HUES64 (cell line): ENCODE results near the gene CD2BP2.

Experiments
- H3K27ac ChIP-seq: 2 replicates; pipeline ENCODE4 v1.7.0; 2013; ENCODE audit warnings: low read depth, low read length, inconsistent platforms
- H3K27me3 ChIP-seq: 2 replicates; pipeline ENCODE4 v1.6.1; 2013; ENCODE audit warnings: mild to moderate bottlenecking, low read length; ENCODE audit not compliant: insufficient read depth
- H3K36me3 ChIP-seq: 2 replicates; pipeline ENCODE4 v1.6.1; 2013; ENCODE audit warnings: mild to moderate bottlenecking, low read length; ENCODE audit not compliant: insufficient read depth
- H3K4me1 ChIP-seq: 2 replicates; pipeline ENCODE4 v1.6.1; 2013; ENCODE audit warnings: mild to moderate bottlenecking, low read length, moderate library complexity; ENCODE audit not compliant: insufficient read depth
- H3K4me3 ChIP-seq: 2 replicates; pipeline ENCODE4 v1.5.1; 2013; ENCODE audit warnings: mild to moderate bottlenecking, low read length, moderate library complexity
- H3K9ac ChIP-seq: 2 replicates; pipeline ENCODE4 v1.6.1; 2013; ENCODE audit warnings: mild to moderate bottlenecking, low read depth, low read length
- H3K9me3 ChIP-seq: 2 replicates; pipeline ENCODE4 v1.6.1; 2013; ENCODE audit warnings: low read depth, low read length; ENCODE audit not compliant: insufficient read depth
- WGBS: fragments of 150-250, 120-280 bp; methylation state at CpG from one replicate; pipeline ENCODE4 v1.1.7; 2013; ENCODE audit warnings: missing lambda C conversion rate; 5-methylcytosine and 5-hydroxymethylcytosine counted together

Gene CD2BP2

GRCh38 chr16:30394592-30395154 lies 39.6 kb upstream of the CD2BP2 start:
- peaks cover 29% of the 10 kb centered on the region for H3K36me3 ChIP-seq
- H3K4me1 ChIP-seq = peaks cover 20% of the 10 kb centered on the region; the same call in 1 of the 2 replicates
- H3K9me3 ChIP-seq = no peaks in the 10 kb centered on the region
- H3K4me3 ChIP-seq = peak overlapping the region; percentile 94
- H3K27ac ChIP-seq = peak overlapping the region; percentile 99
- peak overlapping the region; percentile 99 for H3K9ac ChIP-seq
- no peaks in the 10 kb centered on the region for H3K27me3 ChIP-seq
- 1% methylated on average over 31 of the region's 31 CpGs for WGBS

DNA sequence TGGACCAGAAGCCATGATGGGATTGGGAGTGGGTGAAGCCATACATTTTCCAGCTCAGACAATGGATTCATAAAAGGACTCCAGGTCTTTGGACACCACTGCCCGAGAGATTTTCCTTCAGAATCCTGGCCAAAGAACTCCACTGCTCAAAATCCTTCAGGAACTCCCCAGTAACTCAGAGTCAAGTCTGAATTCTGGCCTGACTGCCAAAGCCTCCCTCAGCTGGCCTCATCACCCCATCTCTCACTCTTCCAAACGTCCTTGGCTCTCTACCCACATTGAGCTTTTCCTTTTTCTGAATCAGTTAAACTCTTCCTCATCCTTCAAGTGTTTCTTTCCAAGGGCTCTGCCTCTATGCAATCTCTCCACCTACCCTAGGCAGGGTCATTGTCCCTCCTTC lies 28.4 kb upstream of the CD2BP2 start:
- H3K4me1 ChIP-seq = no peaks in the 10 kb centered on the region

GRCh38 chr16:30382111-30382881 lies 27.2 kb upstream of the CD2BP2 start, which contains the start of gene SEPTIN1:
SEPTIN1 (minus strand) TSS chr16:30382561; CDS start chr16:30382542, 19 bp downstream.
- H3K4me1 ChIP-seq = peaks cover 2% of the 10 kb centered on the region; the same call in 1 of the 2 replicates
- 87% methylated on average over 12 of the region's 12 CpGs for whole genome bisulfite sequencing
- no peak within 1 kb of the TSS for H3K27ac ChIP-seq
- H3K4me3 ChIP-seq = no peak within 1 kb of the TSS
- no peaks in the 10 kb centered on the region for H3K9me3 ChIP-seq
- no peak within 1 kb of the TSS for H3K9ac ChIP-seq
- no peaks in the 10 kb centered on the region for H3K27me3 ChIP-seq
- H3K36me3 ChIP-seq = no peaks in the 10 kb centered on the region

More for the DNA sequence above, 28.4 kb upstream of the CD2BP2 start:
- H3K9me3 ChIP-seq = no peaks in the 10 kb centered on the region
- 77% methylated on average over 2 of the region's 2 CpGs for WGBS
- H3K27me3 ChIP-seq = no peaks in the 10 kb centered on the region
- H3K9ac ChIP-seq = no peak overlapping the region
- H3K36me3 ChIP-seq = no peaks in the 10 kb centered on the region
- no peak overlapping the region for H3K4me3 ChIP-seq
- no peak overlapping the region for H3K27ac ChIP-seq

- Histone ChIP-seq H3K9ac (no peak overlapping the region), H3K4me1 (peaks cover 4% of the 10 kb centered on the region; the same call in 1 of the 2 replicates)
- 91% methylated on average over 9 of the region's 13 CpGs for WGBS
Measured at GRCh38 chr16:30381291-30382041, 26.4 kb upstream of the CD2BP2 start.

DNA sequence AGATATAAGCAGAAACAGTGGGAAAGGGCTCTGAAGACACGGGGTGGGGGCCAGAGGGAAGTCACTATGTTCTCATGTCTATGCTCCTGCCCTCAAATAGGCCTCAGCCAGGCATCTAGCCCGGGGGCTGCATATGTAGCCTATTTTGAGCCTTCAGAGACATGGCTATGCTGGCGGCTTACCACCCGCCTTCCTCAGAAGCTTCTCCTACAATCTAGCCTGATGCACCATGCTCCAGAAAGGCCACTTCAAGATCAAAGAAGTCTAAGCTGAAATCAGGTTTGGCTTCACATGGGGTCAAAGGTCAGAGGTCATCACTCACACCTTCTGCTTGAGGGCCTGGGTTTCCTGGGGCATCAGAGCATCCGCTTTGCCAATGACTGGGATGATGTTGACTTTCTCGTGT lies 25.7 kb upstream of the CD2BP2 start:
- H3K9me3 ChIP-seq = no peaks in the 10 kb centered on the region
- peaks cover 6% of the 10 kb centered on the region; the same call in 1 of the 2 replicates for H3K4me1 ChIP-seq
- H3K9ac ChIP-seq = no peak overlapping the region
- no peaks in the 10 kb centered on the region for H3K36me3 ChIP-seq
- WGBS = 90% methylated on average over 6 of the region's 6 CpGs
- H3K4me3 ChIP-seq = no peak overlapping the region
- no peaks in the 10 kb centered on the region for H3K27me3 ChIP-seq
- H3K27ac ChIP-seq = no peak overlapping the region

More at GRCh38 chr16:30381291-30382041, 26.4 kb upstream of the CD2BP2 start:
- H3K27me3 ChIP-seq = no peaks in the 10 kb centered on the region
- no peak overlapping the region for H3K27ac ChIP-seq
- H3K36me3 ChIP-seq = no peaks in the 10 kb centered on the region
- no peak overlapping the region for H3K4me3 ChIP-seq
- no peaks in the 10 kb centered on the region for H3K9me3 ChIP-seq

DNA sequence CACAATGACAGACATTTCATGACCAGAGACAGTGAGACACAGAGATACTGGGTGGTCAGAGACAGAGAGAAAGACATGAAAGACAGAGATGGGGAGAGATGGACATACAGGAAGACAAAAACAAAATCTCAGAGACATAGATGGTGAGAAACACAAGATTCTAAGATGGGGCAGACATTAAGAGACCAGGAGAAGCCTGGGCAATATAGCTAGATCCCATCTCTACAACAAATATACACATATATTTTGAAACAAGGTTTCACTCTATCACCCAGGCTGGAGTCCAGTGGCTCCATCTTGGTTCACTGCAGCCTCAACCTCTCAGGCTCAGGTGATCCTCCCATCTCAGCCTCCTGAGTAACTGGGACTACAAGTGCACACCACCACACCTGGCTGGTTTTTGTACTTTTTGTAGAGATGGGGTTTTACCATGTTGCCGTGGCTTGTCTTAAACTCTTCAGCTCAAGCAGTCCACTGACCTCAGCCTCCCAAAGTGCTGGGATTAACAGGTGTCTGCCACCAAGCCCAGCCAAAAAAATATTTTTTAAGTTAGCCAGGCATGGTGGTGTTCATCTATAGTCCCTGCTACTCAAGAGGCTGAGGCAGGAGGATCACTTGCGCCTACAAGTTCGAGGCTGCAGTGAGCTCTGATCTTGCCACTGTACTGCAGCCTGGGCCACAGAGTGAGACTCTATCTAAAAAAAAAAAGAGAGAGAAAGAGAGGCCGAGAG lies 25.1 kb upstream of the CD2BP2 start:
- H3K4me3 ChIP-seq = no peak overlapping the region
- H3K9ac ChIP-seq = no peak overlapping the region
- peaks cover 11% of the 10 kb centered on the region; the same call in 1 of the 2 replicates for H3K4me1 ChIP-seq
- H3K9me3 ChIP-seq = no peaks in the 10 kb centered on the region
- H3K27me3 ChIP-seq = no peaks in the 10 kb centered on the region
- H3K36me3 ChIP-seq = no peaks in the 10 kb centered on the region
- WGBS = 95% methylated on average over 4 of the region's 4 CpGs
- H3K27ac ChIP-seq = no peak overlapping the region

DNA sequence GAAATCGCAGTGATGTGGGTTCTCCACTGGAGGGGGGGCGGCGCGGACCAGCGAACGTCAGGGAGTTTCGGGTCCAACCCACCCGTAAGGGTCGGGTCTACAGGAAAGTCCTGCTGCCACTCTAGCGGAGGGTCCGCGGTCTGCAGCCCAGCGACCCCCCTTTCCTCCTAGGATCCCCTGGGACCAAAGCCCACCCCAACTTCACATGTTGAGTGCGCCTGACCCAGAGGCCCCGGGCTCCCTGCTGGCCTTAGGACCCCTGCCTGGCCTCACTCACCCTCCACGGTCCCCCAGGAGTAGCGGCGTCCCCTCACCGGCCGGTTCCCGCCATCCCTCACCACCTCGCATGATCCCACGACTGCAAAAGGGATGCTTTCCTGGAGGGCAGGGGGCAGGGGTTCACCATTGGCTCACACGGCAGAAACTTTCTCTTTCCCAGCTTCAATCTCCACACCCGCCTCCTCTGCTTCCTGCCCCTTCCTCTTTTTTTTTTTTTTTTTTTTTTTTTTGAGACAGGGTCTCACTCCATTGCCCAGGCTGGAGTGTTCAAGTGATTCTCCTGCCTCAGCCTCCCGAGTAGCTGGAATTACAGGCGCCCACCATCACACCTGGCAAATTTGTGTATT lies 24.2 kb upstream of the CD2BP2 start:
- peaks cover 11% of the 10 kb centered on the region; the same call in 1 of the 2 replicates for H3K4me1 ChIP-seq
- H3K27ac ChIP-seq = peak overlapping the region; percentile 75
- no peaks in the 10 kb centered on the region for H3K36me3 ChIP-seq
- peak overlapping the region; percentile 76 for H3K9ac ChIP-seq
- H3K4me3 ChIP-seq = peak overlapping the region; percentile 74
- no peaks in the 10 kb centered on the region for H3K27me3 ChIP-seq
- H3K9me3 ChIP-seq = no peaks in the 10 kb centered on the region
- 17% methylated on average over 27 of the region's 27 CpGs for WGBS

DNA sequence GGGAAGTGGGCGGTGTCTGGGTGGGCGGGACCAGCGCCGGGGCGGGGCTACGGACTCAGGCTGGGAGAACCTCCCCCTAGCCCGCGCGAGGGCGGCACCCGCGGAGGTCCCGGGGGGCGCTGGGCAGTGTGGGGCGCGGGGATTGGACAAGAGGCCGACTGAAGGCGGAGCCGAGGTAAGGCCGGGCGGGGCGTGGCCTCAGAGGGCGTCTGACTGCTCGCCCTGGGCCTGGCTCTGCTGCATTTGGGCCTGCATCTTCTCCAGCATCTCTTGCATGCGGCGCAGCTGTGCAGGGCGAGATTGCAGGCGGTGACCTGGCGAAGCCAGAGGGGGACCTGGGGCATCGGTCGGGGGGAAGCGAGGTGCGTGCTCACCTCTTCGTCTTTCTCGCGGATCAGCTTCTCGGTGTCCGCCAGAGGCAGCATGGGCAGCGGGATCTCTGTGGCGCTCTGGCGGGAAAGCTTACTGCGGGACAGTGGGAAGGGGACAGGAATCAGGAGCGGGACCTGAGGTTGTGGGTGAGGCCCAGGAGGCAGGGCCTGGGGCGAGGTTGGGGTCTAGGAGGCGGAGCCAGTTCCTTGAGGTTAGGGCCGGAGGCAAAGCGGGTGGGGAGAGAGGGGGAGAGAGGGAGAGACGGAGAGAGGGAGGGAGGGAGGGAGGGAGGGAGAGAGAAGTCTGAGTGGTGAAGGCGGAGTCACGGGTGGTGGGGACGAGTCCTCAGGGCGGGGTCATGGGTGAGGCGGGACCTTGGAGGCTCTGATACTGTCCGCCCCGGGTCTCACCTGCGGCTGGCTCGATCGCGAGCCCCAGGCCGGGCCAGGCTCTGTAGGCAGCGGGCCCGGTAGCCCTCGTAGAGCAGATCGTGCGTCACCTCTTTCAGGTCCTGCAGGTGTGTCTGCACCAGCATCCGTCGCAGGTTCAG lies 23.4 kb upstream of the CD2BP2 start:
- Histone ChIP-seq H3K4me1 (peaks cover 11% of the 10 kb centered on the region; the same call in 1 of the 2 replicates), H3K9ac (peak overlapping the region; percentile 85), H3K27me3 (no peaks in the 10 kb centered on the region), H3K9me3 (no peaks in the 10 kb centered on the region), H3K4me3 (peak overlapping the region; percentile 74), H3K36me3 (no peaks in the 10 kb centered on the region), H3K27ac (peak overlapping the region; percentile 100)
- WGBS = under 1% methylated on average over 67 of the region's 67 CpGs

DNA sequence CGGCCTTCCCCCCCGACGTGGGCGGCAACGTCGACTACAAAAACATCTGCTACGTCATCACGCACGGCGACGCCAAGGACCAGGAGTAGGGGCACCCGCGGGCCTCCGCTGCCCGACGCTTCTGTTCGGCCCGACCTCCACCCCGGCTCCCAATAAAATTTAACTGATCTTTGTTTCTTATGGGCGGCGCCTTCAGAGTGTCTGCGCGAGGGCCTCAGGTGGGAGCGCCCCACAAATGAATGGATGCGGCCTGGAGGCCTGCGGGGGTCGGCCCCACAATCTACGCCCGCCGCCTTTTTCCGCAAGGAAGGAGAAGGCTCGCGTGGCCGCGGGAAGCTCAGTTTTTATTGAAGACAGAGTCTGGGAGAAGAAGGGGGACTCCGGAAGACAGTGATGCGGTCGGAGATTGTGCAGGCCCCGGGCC lies 22.7 kb upstream of the CD2BP2 start:
- H3K27me3 ChIP-seq = no peaks in the 10 kb centered on the region
- H3K4me1 ChIP-seq = peaks cover 11% of the 10 kb centered on the region; the same call in 1 of the 2 replicates
- peak overlapping the region; percentile 100 for H3K27ac ChIP-seq
- H3K9ac ChIP-seq = peak overlapping the region; percentile 85
- H3K4me3 ChIP-seq = peak overlapping the region; percentile 74
- no peaks in the 10 kb centered on the region for H3K9me3 ChIP-seq
- H3K36me3 ChIP-seq = no peaks in the 10 kb centered on the region
- WGBS = 1% methylated on average over 39 of the region's 39 CpGs
